Spleen (tissue), 11 donors: ENCODE data around the gene BANK1. TPM values are rescaled to one million over a fixed set of nuclear protein-coding genes. Genes with fewer than 3 reads are reported as not detected.

ENCODE experiments used
- DNase-seq: peaks from one replicate; pipeline ENCODE4 v3.0.0-alpha.2; 2020
- H3K27ac ChIP-seq, 8 donors: fragments of 200-600 bp; sonication (generic) in 7 of 8; 1 replicate in 4 of 8; 2 replicates in 4 of 8; pipeline versions ENCODE4 v1.5.0 to v1.8.0; 2016 to 2021; ENCODE audit warnings: inconsistent platforms in 4 of 8, mild to moderate bottlenecking in 4 of 8, moderate library complexity in 1 of 8
- H3K27me3 ChIP-seq, 7 donors: fragments of 200-600 bp; sonication (generic) in 6 of 7; replicated peaks in 1 of 7; 1 replicate in 4 of 7; 2 replicates in 3 of 7; pipeline versions ENCODE4 v1.5.0 to v1.8.0; 2016 to 2021; ENCODE audit warnings: inconsistent platforms in 3 of 7, mild to moderate bottlenecking in 1 of 7
- H3K36me3 ChIP-seq, 6 donors: fragments of 200-600 bp; sonication (generic) in 5 of 6; 1 replicate in 4 of 6; 2 replicates in 2 of 6; pipeline versions ENCODE4 v1.5.0 to v1.8.0; 2016 to 2021; ENCODE audit warnings: inconsistent platforms in 2 of 6
- H3K4me1 ChIP-seq, 6 donors: fragments of 200-600 bp; sonication (generic) in 5 of 6; 1 replicate in 3 of 6; 2 replicates in 3 of 6; pipeline versions ENCODE4 v1.5.0 to v1.8.0; 2016 to 2021; ENCODE audit warnings: inconsistent platforms in 3 of 6
- H3K4me3 ChIP-seq, 8 donors: fragments of 200-600 bp; sonication (generic) in 7 of 8; 1 replicate in 4 of 8; 2 replicates in 4 of 8; pipeline versions ENCODE4 v1.5.0 to v1.8.0; 2016 to 2021; ENCODE audit warnings: inconsistent platforms in 4 of 8, mild to moderate bottlenecking in 4 of 8, moderate library complexity in 2 of 8
- H3K9me3 ChIP-seq, 8 donors: fragments of 200-600 bp; sonication (generic) in 7 of 8; 1 replicate in 4 of 8; 2 replicates in 4 of 8; pipeline versions ENCODE4 v1.5.0 to v1.8.0; 2016 to 2021; ENCODE audit warnings: inconsistent platforms in 4 of 8
- POLR2A ChIP-seq, 3 donors: fragments of 450-650 bp; IDR thresholded peaks; one replicate each; pipeline ENCODE4 v1.5.1; 2017; ENCODE audit warnings: antibody characterized with exemption in 3 of 3, mild to moderate bottlenecking in 1 of 3
- POLR2AphosphoS5 ChIP-seq, 3 donors: sonication (generic); formaldehyde crosslinking; IDR thresholded peaks; one replicate each; pipeline ENCODE4 v1.5.1; 2017; ENCODE audit warnings: antibody characterized with exemption in 3 of 3
- WGBS, 5 donors: extraction: QIAGEN DNeasy Blood & Tissue Kit in 3 of 5; methylation state at CpG; one replicate each; pipeline versions ENCODE4 v1.1.5 to v1.1.7; 2013 to 2018; 5-methylcytosine and 5-hydroxymethylcytosine counted together
- intact Hi-C: fragments of 100-400 bp; cut with DNase I; formaldehyde crosslinking; loops from one replicate; pipeline ENCODE4 v1.15.0; 2023; ENCODE audit warnings: low total_unique reads
- polyA plus RNA-seq, 3 donors: library from polyadenylated mRNA; stranded (reverse); fragments of 200-250 nt; gene quantifications; one replicate each; pipeline ENCODE4 v1.2.1, GENCODE V29; 2013
- total RNA-seq, 7 donors: library from RNA; depleted of rRNA in 3 of 7; stranded (reverse); fragments of >200 nt in 3 of 7; fragmentation: NEBNext Ultra II Directional in 4 of 7; extraction: Animal tissue kit (Norgen Biotek cat#: 25700) in 4 of 7; gene quantifications; one replicate each; pipeline versions ENCODE4 v1.1.0 to v1.2.1, GENCODE V29; 2016 to 2021
- TF ChIP-seq, protein P1 (sequence below), 11 experiments: fragments of 200-600 bp in 7 of 11; fragments of 450-650 bp in 4 of 11; sonication (generic) in 4 of 11; IDR thresholded peaks in 8 of 11; conservative IDR thresholded peaks in 3 of 11; 1 replicate in 7 of 11; 2 replicates in 4 of 11; pipeline versions ENCODE4 v1.4.0 to v1.8.0; 2016 to 2021; ENCODE audit warnings: antibody characterized with exemption in 11 of 11, inconsistent platforms in 4 of 11, mild to moderate bottlenecking in 1 of 11
- donor health status: healthy with polysubstance abuse.
- donor health status: DM: no; HTN: no; CAD: no; lungs with moderate emphysema.
- donor health status: DM: no; HTN: no; CAD: no.
- donor health status: Bipolar disorder and iron deficiency.
- donor health status: healthy.
- donor health status: DM: no; HTN: no; CAD: no.
- donor health status: DM: yes; HTN: yes; CAD: no.

BANK1 gene
- total and polyA plus RNA-seq, 10 donors, result 105 to 208 (median 139) TPM

DNA sequence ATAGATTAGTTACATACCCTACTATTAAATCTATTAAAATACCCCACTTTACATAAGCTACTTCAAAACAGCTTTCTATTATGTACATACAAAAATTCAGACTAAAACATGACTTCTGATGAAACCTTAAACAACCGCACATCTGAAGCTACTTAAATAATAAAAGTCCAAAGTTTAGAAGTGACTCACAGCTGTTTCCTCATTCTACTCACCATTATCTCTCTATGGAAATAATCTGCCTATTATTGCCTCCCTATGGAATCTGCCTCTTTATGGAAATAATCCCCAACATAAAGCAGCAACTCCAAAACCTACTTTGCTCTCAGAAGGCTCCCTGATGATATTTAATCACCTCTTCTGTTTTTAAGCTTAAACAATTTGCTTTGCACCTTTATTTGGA, 15.7 kb upstream of the BANK1 start:
- 74 to 83% (median 77%) methylated on average over 1 of the region's 1 CpG for WGBS, 5 donors
- Histone ChIP-seq H3K4me3 (no peak overlapping the region), H3K9me3 (peaks cover 0 to 40% (median 25%) of the 10 kb centered on the region in 8 donors), H3K4me1 (no peaks in the 10 kb centered on the region), H3K36me3 (no peaks in the 10 kb centered on the region), H3K27me3 (no peaks in the 10 kb centered on the region), H3K27ac (no peak overlapping the region)
- no peak for DNase-seq
- intact Hi-C loops, result no loop called here
- TF ChIP-seq POLR2AphosphoS5 (IDR thresholded peaks at IDR 0.05), result no peak
- TF ChIP-seq, protein P1, sequence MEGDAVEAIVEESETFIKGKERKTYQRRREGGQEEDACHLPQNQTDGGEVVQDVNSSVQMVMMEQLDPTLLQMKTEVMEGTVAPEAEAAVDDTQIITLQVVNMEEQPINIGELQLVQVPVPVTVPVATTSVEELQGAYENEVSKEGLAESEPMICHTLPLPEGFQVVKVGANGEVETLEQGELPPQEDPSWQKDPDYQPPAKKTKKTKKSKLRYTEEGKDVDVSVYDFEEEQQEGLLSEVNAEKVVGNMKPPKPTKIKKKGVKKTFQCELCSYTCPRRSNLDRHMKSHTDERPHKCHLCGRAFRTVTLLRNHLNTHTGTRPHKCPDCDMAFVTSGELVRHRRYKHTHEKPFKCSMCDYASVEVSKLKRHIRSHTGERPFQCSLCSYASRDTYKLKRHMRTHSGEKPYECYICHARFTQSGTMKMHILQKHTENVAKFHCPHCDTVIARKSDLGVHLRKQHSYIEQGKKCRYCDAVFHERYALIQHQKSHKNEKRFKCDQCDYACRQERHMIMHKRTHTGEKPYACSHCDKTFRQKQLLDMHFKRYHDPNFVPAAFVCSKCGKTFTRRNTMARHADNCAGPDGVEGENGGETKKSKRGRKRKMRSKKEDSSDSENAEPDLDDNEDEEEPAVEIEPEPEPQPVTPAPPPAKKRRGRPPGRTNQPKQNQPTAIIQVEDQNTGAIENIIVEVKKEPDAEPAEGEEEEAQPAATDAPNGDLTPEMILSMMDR (IDR thresholded peaks at IDR 0.05 in 8 of 11, conservative IDR thresholded peaks at IDR 0.05 in 3 of 11), result no peak

GRCh38 chr4:101777431-101777830, 13.1 kb upstream of the BANK1 start:
- no peaks in the 10 kb centered on the region for H3K36me3 ChIP-seq
- TF ChIP-seq, protein P1 (IDR thresholded peaks at IDR 0.05 in 8 of 11, conservative IDR thresholded peaks at IDR 0.05 in 3 of 11), result no peak
- TF ChIP-seq POLR2A (IDR thresholded peaks at IDR 0.05) (no peak), POLR2AphosphoS5 (IDR thresholded peaks at IDR 0.05) (no peak)
- intact Hi-C loops, result no loop called here
- no peak overlapping the region for H3K27ac ChIP-seq
- H3K27me3 ChIP-seq, result no peaks in the 10 kb centered on the region
- H3K9me3 ChIP-seq, result peaks cover 0 to 14% (median 5%) of the 10 kb centered on the region in 8 donors
- WGBS, 5 donors, result 79 to 87% (median 84%) methylated on average over 1 of the region's 1 CpG
- H3K4me1 ChIP-seq, result no peaks in the 10 kb centered on the region
- no peak overlapping the region for H3K4me3 ChIP-seq
- DNase-seq, result no peak

- intact Hi-C loops, result no loop called here
- H3K27me3 ChIP-seq, result no peaks in the 10 kb centered on the region
- 87 to 92% (median 89%) methylated on average over 5 of the region's 5 CpGs for WGBS, 5 donors
- H3K4me3 ChIP-seq, result no peak overlapping the region
- no peak overlapping the region for H3K27ac ChIP-seq
- H3K36me3 ChIP-seq, result no peaks in the 10 kb centered on the region
- H3K4me1 ChIP-seq, result no peaks in the 10 kb centered on the region
- DNase-seq, result no peak
- H3K9me3 ChIP-seq, result no peaks in the 10 kb centered on the region
- TF ChIP-seq POLR2AphosphoS5 (IDR thresholded peaks at IDR 0.05) (no peak), POLR2A (IDR thresholded peaks at IDR 0.05) (no peak)
- TF ChIP-seq, protein P1 (IDR thresholded peaks at IDR 0.05 in 8 of 11, conservative IDR thresholded peaks at IDR 0.05 in 3 of 11), result no peak
Measured at GRCh38 chr4:101780284-101780683, 10.2 kb upstream of the BANK1 start.

GRCh38 chr4:101782546-101782945, 8.0 kb upstream of the BANK1 start:
- Histone ChIP-seq H3K4me3 (no peak overlapping the region), H3K27ac (no peak overlapping the region), H3K27me3 (no peaks in the 10 kb centered on the region), H3K4me1 (no peaks in the 10 kb centered on the region), H3K36me3 (no peaks in the 10 kb centered on the region), H3K9me3 (peaks cover 0 to 8% (median 2%) of the 10 kb centered on the region in 8 donors)
- DNase-seq, result no peak
- TF ChIP-seq POLR2A (IDR thresholded peaks at IDR 0.05) (no peak), POLR2AphosphoS5 (IDR thresholded peaks at IDR 0.05) (no peak)
- TF ChIP-seq, protein P1 (IDR thresholded peaks at IDR 0.05 in 8 of 11, conservative IDR thresholded peaks at IDR 0.05 in 3 of 11), result no peak
- WGBS, 5 donors, result 67 to 87% (median 78%) methylated on average over 2 of the region's 2 CpGs
- intact Hi-C loops, result no loop called here
